SK-N-SH treated with all-trans-retinoic acid at 6 μM for 48 hours (cell line): ENCODE results near the gene TADA2B.
A peak's percentile ranks its signal among the peaks of the same experiment; 100 is the strongest.

Experiments
- ATAC-seq: fragments of 200-7000 bp; cut with Tn5 transposase; 3 replicates; pipeline ENCODE4 v1.9.1; 2020; ENCODE audit warnings: mild to moderate bottlenecking, moderate library complexity
- ARNTL ChIP-seq: fragments of 450-650 bp; formaldehyde crosslinking; IDR thresholded peaks from 2 replicates; pipeline ENCODE4 v1.5.0; 2020; ENCODE audit warnings: low read depth, mild to moderate bottlenecking, moderate library complexity, borderline replicate concordance
- BACH2 ChIP-seq: fragments of 250-450 bp; sonication (Bioruptor Pico); IDR thresholded peaks from 2 replicates; pipeline ENCODE4 v1.9.0; 2021; ENCODE audit warnings: mild to moderate bottlenecking, borderline replicate concordance
- CREB5 ChIP-seq: fragments of 250-450 bp; sonication (Bioruptor Pico); IDR thresholded peaks from 2 replicates; pipeline ENCODE4 v1.5.1; 2020; ENCODE audit warnings: low read depth, mild to moderate bottlenecking, moderate library complexity
- CSDC2 ChIP-seq: fragments of 250-450 bp; sonication (Bioruptor Pico); IDR thresholded peaks from 2 replicates; pipeline ENCODE4 v1.5.0; 2020; ENCODE audit warnings: mild to moderate bottlenecking, moderate library complexity
- CSRNP3 ChIP-seq: fragments of 250-450 bp; sonication (Bioruptor Pico); IDR thresholded peaks from 2 replicates; pipeline ENCODE4 v1.5.1; 2021; ENCODE audit warnings: mild to moderate bottlenecking, moderate library complexity
- ESRRG ChIP-seq: fragments of 250-450 bp; sonication (Bioruptor Pico); IDR thresholded peaks from 2 replicates; pipeline ENCODE4 v1.6.1; 2021; ENCODE audit warnings: mild to moderate bottlenecking
- GLIS3 ChIP-seq: fragments of 250-450 bp; sonication (Bioruptor Pico); IDR thresholded peaks from 2 replicates; pipeline ENCODE4 v1.5.0; 2020; ENCODE audit warnings: mild to moderate bottlenecking, moderate library complexity
- ISL1 ChIP-seq: fragments of 250-450 bp; sonication (Bioruptor Pico); IDR thresholded peaks from 2 replicates; pipeline ENCODE4 v2.1.2; 2022; ENCODE audit warnings: mild to moderate bottlenecking, moderate library complexity
- OSR1 ChIP-seq: fragments of 250-450 bp; sonication (Bioruptor Pico); IDR thresholded peaks from 2 replicates; pipeline ENCODE4 v1.8.0; 2022; ENCODE audit warnings: moderate library complexity, mild to moderate bottlenecking, inconsistent platforms
- PATZ1 ChIP-seq: fragments of 250-450 bp; sonication (Bioruptor Pico); IDR thresholded peaks from 2 replicates; pipeline ENCODE4 v1.8.0; 2020; ENCODE audit warnings: mild to moderate bottlenecking, moderate library complexity, borderline replicate concordance
- POU6F1 ChIP-seq: fragments of 250-450 bp; sonication (Bioruptor Pico); IDR thresholded peaks from 2 replicates; pipeline ENCODE4 v1.8.0; 2021; ENCODE audit warnings: low read depth, mild to moderate bottlenecking, moderate library complexity, borderline replicate concordance
- RARB ChIP-seq: fragments of 250-450 bp; sonication (Bioruptor Pico); IDR thresholded peaks from 2 replicates; pipeline ENCODE4 v1.8.0; 2021; ENCODE audit warnings: mild to moderate bottlenecking, moderate library complexity
- SNAI2 ChIP-seq: fragments of 250-450 bp; sonication (Bioruptor Pico); IDR thresholded peaks from 2 replicates; pipeline ENCODE4 v1.5.0; 2020; ENCODE audit warnings: mild to moderate bottlenecking, moderate library complexity
- TCF4 ChIP-seq: fragments of 250-450 bp; sonication (Bioruptor Pico); IDR thresholded peaks from 2 replicates; pipeline ENCODE4 v1.8.0; 2021; ENCODE audit warnings: mild to moderate bottlenecking, moderate library complexity, borderline replicate concordance
- TOX ChIP-seq: fragments of 250-450 bp; sonication (Bioruptor Pico); IDR thresholded peaks from 2 replicates; pipeline ENCODE4 v1.8.0; 2021; ENCODE audit warnings: mild to moderate bottlenecking, moderate library complexity, borderline replicate concordance
- TSHZ2 ChIP-seq: fragments of 250-450 bp; sonication (Bioruptor Pico); IDR thresholded peaks from 2 replicates; pipeline ENCODE4 v1.5.0; 2020; ENCODE audit warnings: mild to moderate bottlenecking, moderate library complexity
- ZC3H10 ChIP-seq: fragments of 250-450 bp; sonication (Bioruptor Pico); IDR thresholded peaks from 2 replicates; pipeline ENCODE4 v1.5.1; 2021; ENCODE audit warnings: mild to moderate bottlenecking, moderate library complexity
- ZFP3 ChIP-seq: fragments of 250-450 bp; sonication (Bioruptor Pico); IDR thresholded peaks from 2 replicates; pipeline ENCODE4 v1.5.0; 2020; ENCODE audit warnings: mild to moderate bottlenecking, moderate library complexity
- ZFP30 ChIP-seq: fragments of 450-650 bp; formaldehyde crosslinking; IDR thresholded peaks from 2 replicates; pipeline ENCODE4 v1.5.0; 2022; ENCODE audit warnings: mild to moderate bottlenecking, moderate library complexity
- ZNF565 ChIP-seq: fragments of 450-650 bp; formaldehyde crosslinking; conservative IDR thresholded peaks from 2 replicates; pipeline ENCODE4 v1.5.0; 2020; ENCODE audit warnings: low read depth, mild to moderate bottlenecking, moderate library complexity
- ZNF70 ChIP-seq: fragments of 450-650 bp; formaldehyde crosslinking; IDR thresholded peaks from 2 replicates; pipeline ENCODE4 v1.5.0; 2020; ENCODE audit warnings: mild to moderate bottlenecking, moderate library complexity
- ZNF8 ChIP-seq: fragments of 450-650 bp; formaldehyde crosslinking; IDR thresholded peaks from 2 replicates; pipeline ENCODE4 v1.5.0; 2020; ENCODE audit warnings: mild to moderate bottlenecking, moderate library complexity

Gene TADA2B

GRCh38 chr4:7021355-7021754, 21.8 kb upstream of the TADA2B start:
- TF ChIP-seq TCF4 (CRISPR knock-in tag) (no peak), GLIS3 (CRISPR knock-in tag) (no peak), TSHZ2 (CRISPR knock-in tag) (no peak), ZNF70 (CRISPR knock-in tag) (no peak), ZNF8 (CRISPR knock-in tag) (no peak), BACH2 (CRISPR knock-in tag) (no peak), OSR1 (CRISPR knock-in tag) (no peak), ZFP3 (CRISPR knock-in tag) (no peak), ISL1 (CRISPR knock-in tag) (no peak), RARB (CRISPR knock-in tag) (no peak), SNAI2 (CRISPR knock-in tag) (no peak), PATZ1 (CRISPR knock-in tag) (no peak), ESRRG (no peak), ARNTL (CRISPR knock-in tag) (no peak)

GRCh38 chr4:7021930-7022664, 21.1 kb upstream of the TADA2B start:
- TF ChIP-seq PATZ1 (CRISPR knock-in tag) (no peak), ZNF70 (CRISPR knock-in tag) (no peak), CSRNP3 (no peak), ZNF8 (CRISPR knock-in tag) (no peak), CSDC2 (CRISPR knock-in tag) (no peak), ZNF565 (no peak), RARB (CRISPR knock-in tag) (no peak), TOX (CRISPR knock-in tag) (no peak), POU6F1 (CRISPR knock-in tag) (no peak), OSR1 (CRISPR knock-in tag) (no peak), ZFP30 (no peak), SNAI2 (CRISPR knock-in tag) (no peak), ESRRG (no peak), ZFP3 (CRISPR knock-in tag) (no peak), CREB5 (no peak), TSHZ2 (CRISPR knock-in tag) (no peak), ZC3H10 (CRISPR knock-in tag) (no peak)
- TF ChIP-seq, all 23 proteins: peak for 0
- peak; percentile 94 for ATAC-seq

More at GRCh38 chr4:7021355-7021754, 21.8 kb upstream of the TADA2B start:
- ATAC-seq, result no peak
